IPS DF 6.9 (cell line): ENCODE results near the gene BECN2.

Experiments
- DNase-seq: peaks from one replicate; pipeline ENCODE4 v3.0.0-alpha.2; 2013; ENCODE audit warnings: low read depth, low spot score
- H3K27ac ChIP-seq: one replicate; pipeline ENCODE4 v1.5.1; 2013; ENCODE audit warnings: low read length, control low read depth
- H3K27me3 ChIP-seq: 2 replicates; pipeline ENCODE4 v1.6.1; 2013; ENCODE audit warnings: mild to moderate bottlenecking, low read length; ENCODE audit not compliant: control insufficient read depth, insufficient read depth
- H3K36me3 ChIP-seq: 2 replicates; pipeline ENCODE4 v1.6.1; 2013; ENCODE audit warnings: low read length; ENCODE audit not compliant: control insufficient read depth, insufficient read depth
- H3K4me1 ChIP-seq: 2 replicates; pipeline ENCODE4 v1.6.1; 2013; ENCODE audit warnings: low read length; ENCODE audit not compliant: control insufficient read depth, insufficient read depth
- H3K4me3 ChIP-seq: 2 replicates; pipeline ENCODE4 v1.5.1; 2013; ENCODE audit warnings: mild to moderate bottlenecking, low read length
- H3K9me3 ChIP-seq: 2 replicates; pipeline ENCODE4 v1.6.1; 2013; ENCODE audit warnings: low read length, inconsistent platforms; ENCODE audit not compliant: control insufficient read depth, insufficient read depth
- WGBS: extraction: QIAGEN DNeasy Blood & Tissue Kit; methylation state at CpG from one replicate; pipeline ENCODE4 v1.1.7; 2013; ENCODE audit warnings: mixed read lengths, missing lambda C conversion rate; ENCODE audit not compliant: insufficient read length, insufficient coverage; 5-methylcytosine and 5-hydroxymethylcytosine counted together

Gene BECN2

DNA sequence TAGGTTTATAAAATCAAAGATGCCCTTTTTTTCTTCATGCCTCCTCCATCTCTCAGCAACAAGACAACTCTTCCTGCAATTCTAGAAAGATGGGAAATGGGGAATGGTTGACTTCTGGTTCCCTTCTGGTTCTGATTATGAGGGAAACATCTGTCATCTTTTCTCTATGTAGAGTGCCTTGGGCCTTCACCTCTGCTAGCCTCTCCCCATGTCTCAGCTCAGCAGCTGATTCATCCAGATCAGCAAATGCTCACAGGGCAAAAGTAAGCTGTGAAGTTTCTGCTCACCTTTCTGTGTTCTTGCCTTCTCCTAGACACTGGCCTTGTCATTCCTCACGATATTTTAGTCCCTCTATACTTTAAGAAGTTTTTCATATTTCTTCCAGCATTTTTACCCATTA is 17.8 kb upstream of the BECN2 start:
- no peaks in the 10 kb centered on the region for H3K27me3 ChIP-seq
- H3K9me3 ChIP-seq: no peaks in the 10 kb centered on the region
- H3K27ac ChIP-seq: no peak overlapping the region
- H3K4me1 ChIP-seq: no peaks in the 10 kb centered on the region
- no peak overlapping the region for H3K4me3 ChIP-seq
- no peak for DNase-seq
- no CpG with 5 or more reads among the region's 1 CpG for WGBS
- H3K36me3 ChIP-seq: no peaks in the 10 kb centered on the region

DNA sequence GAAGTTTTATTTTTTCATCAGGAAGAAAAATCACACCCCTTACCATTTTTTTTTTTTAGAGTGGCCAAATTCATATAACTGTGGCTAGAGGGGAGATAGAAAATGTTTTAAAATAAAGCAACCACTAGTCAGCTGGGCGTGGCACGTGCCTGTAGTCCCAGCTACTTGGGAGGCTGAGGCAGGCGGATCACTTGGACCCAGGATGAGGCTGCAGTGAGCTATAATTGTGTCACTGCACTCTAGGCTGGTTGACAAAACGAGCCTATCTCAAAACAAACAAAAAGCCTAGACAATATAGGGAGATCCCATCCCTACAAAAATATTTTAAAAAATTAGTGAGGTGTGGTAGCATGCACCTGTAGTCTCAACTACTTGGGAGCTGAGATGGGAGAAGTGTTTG is 14.8 kb upstream of the BECN2 start:
- no peaks in the 10 kb centered on the region for H3K36me3 ChIP-seq
- H3K27me3 ChIP-seq: no peaks in the 10 kb centered on the region
- H3K9me3 ChIP-seq: no peaks in the 10 kb centered on the region
- H3K27ac ChIP-seq: no peak overlapping the region
- no peak for DNase-seq
- H3K4me3 ChIP-seq: no peak overlapping the region
- no peaks in the 10 kb centered on the region for H3K4me1 ChIP-seq
- WGBS: no CpG with 5 or more reads among the region's 4 CpGs

DNA sequence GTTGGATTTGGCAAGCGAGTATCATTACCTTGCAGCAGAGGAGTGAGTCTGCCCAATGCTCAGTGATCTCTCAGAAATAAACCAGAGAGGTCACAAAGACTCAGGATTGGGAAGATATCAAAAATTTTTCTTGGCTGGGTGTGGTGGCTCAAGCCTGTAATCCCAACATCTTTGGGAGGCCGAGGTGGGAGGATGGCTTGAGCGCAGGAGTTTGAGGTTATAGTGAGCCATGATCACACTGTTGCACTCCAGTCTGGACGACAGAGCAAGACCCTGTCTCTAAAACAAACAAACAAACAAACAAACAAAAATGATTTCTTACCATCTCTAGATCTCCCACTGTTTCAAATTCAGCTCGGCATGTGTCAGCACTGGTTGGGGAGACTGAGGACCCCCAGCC is 13.3 kb upstream of the BECN2 start:
- DNase-seq: no peak
- no peak overlapping the region for H3K4me3 ChIP-seq
- H3K27me3 ChIP-seq: no peaks in the 10 kb centered on the region
- no peaks in the 10 kb centered on the region for H3K9me3 ChIP-seq
- WGBS: no CpG with 5 or more reads among the region's 5 CpGs
- no peak overlapping the region for H3K27ac ChIP-seq
- no peaks in the 10 kb centered on the region for H3K36me3 ChIP-seq
- no peaks in the 10 kb centered on the region for H3K4me1 ChIP-seq

DNA sequence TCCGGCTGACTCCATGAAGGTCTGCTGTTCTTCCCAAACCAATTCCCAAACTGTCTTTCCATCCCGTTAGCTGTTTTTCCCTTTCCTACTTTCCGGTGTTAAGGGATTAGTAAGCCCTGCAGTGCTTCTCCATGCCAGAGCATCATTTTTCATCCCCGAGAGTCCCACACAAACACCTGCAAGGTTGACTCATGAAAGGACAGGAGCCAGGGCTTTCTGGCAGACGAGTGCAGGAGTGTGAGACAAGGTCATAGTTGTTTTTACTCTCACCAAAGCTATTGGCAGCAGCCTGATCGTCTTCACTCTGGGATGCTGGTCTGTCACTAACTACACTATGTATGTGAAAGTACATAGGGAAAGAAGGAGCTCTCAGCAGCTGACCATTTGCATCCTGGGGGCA is 10.2 kb upstream of the BECN2 start:
- WGBS: no CpG with 5 or more reads among the region's 6 CpGs
- no peaks in the 10 kb centered on the region for H3K27me3 ChIP-seq
- no peak for DNase-seq
- H3K36me3 ChIP-seq: no peaks in the 10 kb centered on the region
- no peak overlapping the region for H3K4me3 ChIP-seq
- no peaks in the 10 kb centered on the region for H3K9me3 ChIP-seq
- H3K27ac ChIP-seq: no peak overlapping the region
- no peaks in the 10 kb centered on the region for H3K4me1 ChIP-seq

DNA sequence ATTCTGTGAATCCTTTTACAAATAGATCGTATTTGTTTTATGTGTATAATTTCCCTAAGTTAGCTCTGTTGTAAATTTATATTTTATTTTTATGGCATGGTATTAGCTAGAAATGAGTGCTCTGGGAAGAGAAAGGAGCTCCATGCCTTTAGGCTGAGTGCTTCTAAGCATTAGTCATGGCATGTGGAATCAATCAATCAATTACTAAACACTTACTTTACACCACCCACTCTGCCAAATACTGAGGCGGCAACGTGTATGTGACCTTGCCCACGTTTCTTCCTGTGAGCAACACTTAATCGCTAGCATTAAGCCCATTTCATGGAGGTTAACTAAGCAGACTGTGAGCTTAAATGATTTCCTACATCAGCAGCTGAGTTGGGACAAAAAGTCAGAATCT is 7.2 kb upstream of the BECN2 start:
- DNase-seq: no peak
- Histone ChIP-seq H3K36me3 (no peaks in the 10 kb centered on the region), H3K9me3 (no peaks in the 10 kb centered on the region), H3K27ac (no peak overlapping the region), H3K4me3 (no peak overlapping the region), H3K4me1 (no peaks in the 10 kb centered on the region), H3K27me3 (no peaks in the 10 kb centered on the region)
- no CpG with 5 or more reads among the region's 5 CpGs for WGBS

DNA sequence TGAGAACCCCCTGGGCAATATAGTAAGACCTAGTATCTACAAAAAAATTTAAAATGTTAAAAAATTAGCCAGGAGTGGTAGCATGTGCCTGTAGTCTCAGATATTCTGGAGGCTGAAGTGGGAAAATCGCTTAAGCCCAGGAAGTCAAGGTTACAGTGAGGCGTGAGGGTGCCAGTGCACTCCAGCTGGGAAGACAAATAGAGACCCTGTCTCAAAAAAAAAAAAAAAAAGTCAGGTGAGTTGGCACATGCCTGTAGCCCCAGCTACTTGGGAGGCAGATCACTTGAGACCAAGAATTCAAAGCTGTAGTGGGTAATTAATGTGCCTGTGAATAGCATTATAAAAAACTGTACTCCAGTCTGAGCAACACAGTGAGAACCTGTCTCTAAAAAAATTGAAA is 4.6 kb downstream of the BECN2 start:
- Histone ChIP-seq H3K9me3 (no peaks in the 10 kb centered on the region), H3K36me3 (no peaks in the 10 kb centered on the region), H3K27ac (no peak overlapping the region), H3K4me3 (no peak overlapping the region), H3K27me3 (no peaks in the 10 kb centered on the region), H3K4me1 (no peaks in the 10 kb centered on the region)
- WGBS: no CpG with 5 or more reads among the region's 2 CpGs
- DNase-seq: no peak

DNA sequence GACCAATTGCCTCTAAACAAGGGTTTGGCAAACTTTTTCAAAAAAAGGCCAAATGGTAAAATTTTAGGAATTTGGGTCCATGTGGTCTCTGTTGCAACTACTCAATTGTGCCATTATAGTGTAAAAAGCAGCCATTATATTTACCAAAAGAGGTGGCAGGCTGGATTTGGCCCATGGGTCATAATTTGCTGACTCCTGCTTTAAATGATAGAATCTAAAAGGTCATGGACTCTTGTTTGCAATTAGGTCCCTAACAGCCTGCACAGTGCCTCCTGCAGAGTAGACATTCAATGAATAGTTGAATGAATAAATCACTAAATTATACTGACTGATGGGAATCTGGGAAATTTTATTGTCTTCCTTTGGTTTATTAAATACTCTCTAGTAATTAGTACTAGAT is 6.2 kb downstream of the BECN2 start:
- H3K9me3 ChIP-seq: no peaks in the 10 kb centered on the region
- H3K4me3 ChIP-seq: no peak overlapping the region
- H3K4me1 ChIP-seq: no peaks in the 10 kb centered on the region
- H3K36me3 ChIP-seq: no peaks in the 10 kb centered on the region
- H3K27me3 ChIP-seq: no peaks in the 10 kb centered on the region
- H3K27ac ChIP-seq: no peak overlapping the region
- DNase-seq: no peak

DNA sequence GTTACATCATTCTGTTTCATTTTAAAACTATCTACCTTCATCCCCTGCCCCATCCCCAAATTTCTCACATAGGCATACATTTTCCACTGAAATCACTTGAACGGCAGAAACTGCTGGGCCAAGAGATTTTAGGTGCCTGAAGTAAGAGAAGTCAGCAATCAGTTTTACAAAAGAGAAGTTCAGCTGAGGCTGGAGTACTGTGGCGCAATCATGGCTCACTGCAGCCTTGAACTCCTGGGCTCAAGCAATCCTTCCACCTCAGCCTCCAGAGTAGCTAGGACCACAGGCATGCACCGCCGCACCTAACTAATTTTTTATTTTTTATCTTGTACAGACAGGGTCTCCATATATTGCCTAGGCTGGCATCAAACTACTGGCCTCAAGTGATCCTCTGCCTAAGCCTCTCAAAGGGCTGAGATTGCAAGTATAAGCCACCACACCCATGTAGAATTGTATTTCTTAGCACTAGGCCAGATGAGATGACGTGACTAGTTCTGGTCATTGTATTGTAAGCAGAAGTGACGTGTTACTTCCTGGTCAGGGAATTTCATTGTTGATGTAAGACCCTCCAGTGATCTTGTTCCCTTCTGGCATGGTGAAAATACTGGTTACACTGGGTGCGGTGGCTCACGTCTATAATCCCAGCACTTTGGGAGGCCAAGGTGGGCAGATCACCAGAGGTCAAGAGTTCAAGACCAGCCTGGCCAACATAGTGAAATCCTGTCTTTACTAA is 7.1 kb downstream of the BECN2 start:
- Histone ChIP-seq H3K27ac (no peak overlapping the region), H3K4me1 (no peaks in the 10 kb centered on the region), H3K9me3 (no peaks in the 10 kb centered on the region), H3K36me3 (no peaks in the 10 kb centered on the region), H3K27me3 (no peaks in the 10 kb centered on the region), H3K4me3 (no peak overlapping the region)
- no peak for DNase-seq
- no CpG with 5 or more reads among the region's 8 CpGs for WGBS

DNA sequence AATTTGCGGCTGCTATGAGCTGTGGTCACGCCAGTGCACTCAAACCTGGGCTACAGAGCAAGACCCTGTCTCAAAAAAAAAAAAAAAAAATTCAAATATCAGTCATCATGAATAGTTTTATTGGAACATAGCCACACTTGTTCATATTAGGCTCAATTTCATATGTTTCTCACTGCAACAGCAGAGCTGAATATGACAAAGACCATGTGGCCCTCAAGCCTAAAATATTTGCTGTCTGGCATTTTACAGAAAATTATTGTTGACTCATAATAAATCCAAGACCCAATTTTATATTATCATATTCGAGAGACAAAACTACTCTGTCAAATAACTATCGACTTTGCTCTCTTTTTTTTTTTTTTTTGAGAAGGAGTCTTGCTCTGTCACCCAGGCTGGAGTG is 11.0 kb downstream of the BECN2 start:
- no peaks in the 10 kb centered on the region for H3K27me3 ChIP-seq
- no peak overlapping the region for H3K27ac ChIP-seq
- no peaks in the 10 kb centered on the region for H3K36me3 ChIP-seq
- H3K9me3 ChIP-seq: no peaks in the 10 kb centered on the region
- no peaks in the 10 kb centered on the region for H3K4me1 ChIP-seq
- WGBS: no CpG with 5 or more reads among the region's 4 CpGs
- no peak overlapping the region for H3K4me3 ChIP-seq
- DNase-seq: no peak

DNA sequence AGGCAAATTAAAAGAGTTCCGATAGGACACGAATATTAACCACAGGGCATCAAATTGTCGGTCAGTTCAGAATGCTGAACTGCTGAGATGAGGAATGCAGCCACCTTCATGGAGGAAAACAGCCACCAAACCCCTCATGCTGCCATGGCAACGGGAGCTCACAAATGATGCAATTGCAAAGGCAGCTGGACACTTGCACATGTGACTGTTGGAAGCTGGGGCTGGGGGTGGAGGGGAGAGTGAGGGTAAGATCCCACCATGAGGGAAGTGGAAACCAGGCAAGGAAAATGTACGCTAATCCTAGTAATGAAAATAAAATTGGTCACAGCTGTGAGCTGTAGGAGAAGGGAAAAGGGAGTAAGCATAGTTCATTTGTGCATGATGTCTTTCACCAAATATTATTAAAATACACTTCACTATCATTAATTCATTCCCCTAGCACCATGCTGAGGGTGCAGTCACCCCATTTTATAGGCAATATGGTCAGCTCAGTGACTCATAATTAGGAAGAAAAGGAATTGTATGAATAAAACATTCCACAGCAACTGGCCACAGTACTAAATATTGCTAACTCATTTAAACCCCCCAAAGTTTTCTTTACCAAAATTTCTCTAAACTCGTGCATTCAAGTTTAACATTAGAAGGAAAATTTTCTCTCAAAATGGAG is 15.3 kb downstream of the BECN2 start:
- DNase-seq: no peak
- no CpG with 5 or more reads among the region's 6 CpGs for WGBS
- H3K36me3 ChIP-seq: no peaks in the 10 kb centered on the region

DNA sequence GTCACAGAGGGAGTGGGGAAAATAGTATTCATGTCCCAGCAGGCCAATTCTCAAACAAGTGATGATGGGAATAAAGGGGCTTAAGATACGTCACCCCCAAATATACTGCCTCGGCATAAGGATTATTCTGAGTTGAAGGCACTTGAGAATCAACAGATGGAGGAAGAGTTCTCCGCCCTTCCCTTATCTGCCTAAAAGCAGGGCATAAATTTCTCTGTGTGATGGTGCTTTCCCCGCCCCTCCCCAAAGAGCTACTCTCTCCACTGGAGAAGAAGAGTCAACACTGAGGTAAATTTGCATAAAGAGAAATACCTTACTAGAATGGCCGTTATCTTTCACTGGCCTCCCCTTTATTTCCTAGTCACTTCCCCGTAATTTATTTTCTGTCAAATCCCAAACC is 18.7 kb downstream of the BECN2 start:
- H3K36me3 ChIP-seq: no peaks in the 10 kb centered on the region
- H3K27ac ChIP-seq: no peak overlapping the region
- H3K9me3 ChIP-seq: no peaks in the 10 kb centered on the region
- no peaks in the 10 kb centered on the region for H3K4me1 ChIP-seq
- no peak for DNase-seq
- WGBS: no CpG with 5 or more reads among the region's 6 CpGs
- H3K4me3 ChIP-seq: no peak overlapping the region
- no peaks in the 10 kb centered on the region for H3K27me3 ChIP-seq

More for the DNA sequence above, 15.3 kb downstream of the BECN2 start:
- no peaks in the 10 kb centered on the region for H3K9me3 ChIP-seq
- H3K4me1 ChIP-seq: no peaks in the 10 kb centered on the region
- no peak overlapping the region for H3K4me3 ChIP-seq
- no peak overlapping the region for H3K27ac ChIP-seq
- H3K27me3 ChIP-seq: no peaks in the 10 kb centered on the region
